ENCODE results near the gene OR8S1. TPM values are rescaled to one million over a fixed set of nuclear protein-coding genes. Genes with fewer than 3 reads are reported as not detected.

The OR8S1 gene, protein sequence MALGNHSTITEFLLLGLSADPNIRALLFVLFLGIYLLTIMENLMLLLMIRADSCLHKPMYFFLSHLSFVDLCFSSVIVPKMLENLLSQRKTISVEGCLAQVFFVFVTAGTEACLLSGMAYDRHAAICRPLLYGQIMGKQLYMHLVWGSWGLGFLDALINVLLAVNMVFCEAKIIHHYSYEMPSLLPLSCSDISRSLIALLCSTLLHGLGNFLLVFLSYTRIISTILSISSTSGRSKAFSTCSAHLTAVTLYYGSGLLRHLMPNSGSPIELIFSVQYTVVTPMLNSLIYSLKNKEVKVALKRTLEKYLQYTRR
- not detected for total RNA-seq

DNA sequence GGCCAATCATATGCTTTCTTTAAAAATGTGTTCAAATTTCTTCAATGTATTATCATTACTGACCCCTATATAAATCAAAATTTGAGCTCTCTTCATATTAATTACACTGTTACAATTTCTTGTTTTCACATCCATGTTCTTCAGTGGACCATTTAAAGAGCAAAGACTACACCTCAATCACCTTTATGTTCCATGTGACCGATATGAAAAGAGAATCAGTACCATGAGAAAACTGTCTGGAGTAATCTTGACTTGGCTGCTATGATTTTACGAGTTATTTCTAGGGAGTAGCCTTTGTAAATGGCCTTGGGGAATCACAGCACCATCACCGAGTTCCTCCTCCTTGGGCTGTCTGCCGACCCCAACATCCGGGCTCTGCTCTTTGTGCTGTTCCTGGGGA is at the start of gene OR8S1:
Gene OR8S1, plus strand, starts transcription at position 301 of the 400 bp plus-strand sequence. Its CDS starts 0 bp downstream, at position 301.
- Histone ChIP-seq H3K9me3 (no peaks in the 10 kb centered on the region), H3K27ac (no peak within 1 kb of the TSS), H3K36me3 (no peaks in the 10 kb centered on the region), H3K4me1 (no peaks in the 10 kb centered on the region), H3K4me3 (no peak within 1 kb of the TSS), H3K27me3 (peaks cover 3% of the 10 kb centered on the region)
- TF ChIP-seq EP300 (IDR thresholded peaks at IDR 0.05; ENCODE audit: low read depth), result no peak
- TF ChIP-seq POLR2A (IDR thresholded peaks at IDR 0.05), result no peak
- TF ChIP-seq POLR2AphosphoS5 (IDR thresholded peaks at IDR 0.05), result no peak
- TF ChIP-seq, protein P1, sequence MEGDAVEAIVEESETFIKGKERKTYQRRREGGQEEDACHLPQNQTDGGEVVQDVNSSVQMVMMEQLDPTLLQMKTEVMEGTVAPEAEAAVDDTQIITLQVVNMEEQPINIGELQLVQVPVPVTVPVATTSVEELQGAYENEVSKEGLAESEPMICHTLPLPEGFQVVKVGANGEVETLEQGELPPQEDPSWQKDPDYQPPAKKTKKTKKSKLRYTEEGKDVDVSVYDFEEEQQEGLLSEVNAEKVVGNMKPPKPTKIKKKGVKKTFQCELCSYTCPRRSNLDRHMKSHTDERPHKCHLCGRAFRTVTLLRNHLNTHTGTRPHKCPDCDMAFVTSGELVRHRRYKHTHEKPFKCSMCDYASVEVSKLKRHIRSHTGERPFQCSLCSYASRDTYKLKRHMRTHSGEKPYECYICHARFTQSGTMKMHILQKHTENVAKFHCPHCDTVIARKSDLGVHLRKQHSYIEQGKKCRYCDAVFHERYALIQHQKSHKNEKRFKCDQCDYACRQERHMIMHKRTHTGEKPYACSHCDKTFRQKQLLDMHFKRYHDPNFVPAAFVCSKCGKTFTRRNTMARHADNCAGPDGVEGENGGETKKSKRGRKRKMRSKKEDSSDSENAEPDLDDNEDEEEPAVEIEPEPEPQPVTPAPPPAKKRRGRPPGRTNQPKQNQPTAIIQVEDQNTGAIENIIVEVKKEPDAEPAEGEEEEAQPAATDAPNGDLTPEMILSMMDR (IDR thresholded peaks at IDR 0.05), result no peak
- no peak for DNase-seq
- whole genome bisulfite sequencing, 2 donors (ENCODE audit: low coverage in 1 of 2), result 73 to 75% methylated on average over 2 to 5 of the region's 5 CpGs
- in situ Hi-C loops (cut with MboI; ENCODE audit: low pct_ligation_motif_present in 1 of 4, low pct_unique_long_range_greater_than_20kb in 1 of 4, low sequenced_read_pairs in 3 of 4), result no loop called here
- intact Hi-C loops (cut with DNase I; ENCODE audit: low total_unique reads), result no loop called here

DNA sequence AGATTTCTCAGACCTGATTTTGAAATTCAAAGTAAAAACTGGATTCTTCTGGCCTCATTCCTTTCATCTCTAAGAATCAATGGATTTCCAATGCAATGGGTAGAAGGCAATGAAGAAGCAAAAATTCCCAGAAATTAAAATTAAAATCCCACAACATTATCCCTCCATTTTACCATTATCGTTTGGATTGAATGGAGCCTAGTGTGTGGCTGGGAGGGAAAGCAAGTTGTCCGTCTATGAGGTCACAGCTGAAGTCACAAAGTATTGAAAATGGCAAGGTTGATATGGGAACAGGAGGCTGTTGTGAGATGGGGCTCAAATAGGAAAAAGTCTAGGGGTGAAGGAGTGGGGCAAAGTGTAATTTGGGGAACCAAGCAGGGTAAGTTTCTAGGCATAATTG is 43.2 kb upstream of the OR8S1 start, which contains the start of gene C12orf54:
Gene C12orf54, plus strand, starts transcription at position 301 of the 400 bp plus-strand sequence. CDS start 799 bp downstream, outside the sequence.
- Histone ChIP-seq H3K36me3 (no peaks in the 10 kb centered on the region), H3K27me3 (no peaks in the 10 kb centered on the region), H3K4me1 (no peaks in the 10 kb centered on the region), H3K4me3 (no peak within 1 kb of the TSS), H3K9me3 (no peaks in the 10 kb centered on the region), H3K27ac (no peak within 1 kb of the TSS)
- 78 to 86% methylated on average over 2 of the region's 2 CpGs for WGBS, 2 donors (ENCODE audit: low coverage in 1 of 2)
- DNase-seq, result no peak
- in situ Hi-C loops (cut with MboI; ENCODE audit: low pct_ligation_motif_present in 1 of 4, low pct_unique_long_range_greater_than_20kb in 1 of 4, low sequenced_read_pairs in 3 of 4) (no loop called here), intact Hi-C loops (cut with DNase I; ENCODE audit: low total_unique reads) (no loop called here)
- TF ChIP-seq EP300 (IDR thresholded peaks at IDR 0.05; ENCODE audit: low read depth) (no peak), POLR2AphosphoS5 (IDR thresholded peaks at IDR 0.05) (no peak), POLR2A (IDR thresholded peaks at IDR 0.05) (no peak)
- TF ChIP-seq, protein P1 (IDR thresholded peaks at IDR 0.05), result no peak

DNA sequence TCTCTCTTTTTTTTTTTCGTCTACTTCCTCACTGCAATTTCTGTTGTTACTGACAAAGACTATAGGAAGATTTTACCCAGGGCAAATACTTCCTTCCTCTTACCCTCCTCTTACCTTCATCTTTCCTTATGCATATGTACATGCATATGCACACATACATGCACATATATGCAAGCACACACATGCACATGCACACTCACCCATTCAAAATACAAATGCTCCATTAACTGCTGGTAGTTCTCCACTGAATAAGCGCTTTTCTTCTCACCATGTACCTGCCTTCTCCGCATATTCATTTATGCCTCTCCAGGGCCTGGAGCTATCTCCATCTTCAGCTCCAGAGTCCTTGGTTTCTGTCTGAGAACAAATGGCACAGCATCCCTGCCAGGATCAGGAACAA is 42.5 kb upstream of the OR8S1 start:
- Histone ChIP-seq H3K27me3 (no peaks in the 10 kb centered on the region), H3K36me3 (no peaks in the 10 kb centered on the region), H3K9me3 (no peaks in the 10 kb centered on the region), H3K4me3 (no peak overlapping the region), H3K27ac (no peak overlapping the region), H3K4me1 (no peaks in the 10 kb centered on the region)
- WGBS, 2 donors (ENCODE audit: low coverage in 1 of 2), result 86 to 90% methylated on average over 1 to 3 of the region's 3 CpGs
- no peak for DNase-seq
- in situ Hi-C loops (cut with MboI; ENCODE audit: low pct_ligation_motif_present in 1 of 4, low pct_unique_long_range_greater_than_20kb in 1 of 4, low sequenced_read_pairs in 3 of 4), result no loop called here
- intact Hi-C loops (cut with DNase I; ENCODE audit: low total_unique reads), result no loop called here
- TF ChIP-seq, protein P1 (IDR thresholded peaks at IDR 0.05), result no peak
- TF ChIP-seq POLR2AphosphoS5 (IDR thresholded peaks at IDR 0.05), result no peak
- TF ChIP-seq POLR2A (IDR thresholded peaks at IDR 0.05), result no peak
- TF ChIP-seq EP300 (IDR thresholded peaks at IDR 0.05; ENCODE audit: low read depth), result no peak

DNA sequence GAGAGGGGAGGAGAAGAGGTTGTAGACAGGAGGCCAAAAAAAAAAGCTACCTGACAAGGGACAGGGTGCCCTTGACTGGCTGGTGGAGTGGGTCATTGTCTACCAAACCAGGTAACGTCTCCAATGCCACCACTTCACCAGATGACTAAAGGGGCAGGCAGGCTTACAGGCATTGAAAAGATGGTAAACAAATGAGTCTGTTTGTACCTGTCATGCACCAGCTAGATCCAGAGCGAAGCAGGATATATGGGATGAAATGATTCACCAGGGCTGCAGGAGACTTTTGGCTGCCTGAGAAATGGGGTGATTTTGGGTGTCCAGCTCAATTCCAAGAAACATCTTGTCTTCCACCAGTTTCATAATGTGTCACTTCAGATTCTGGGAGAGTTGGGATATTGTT is 39.2 kb upstream of the OR8S1 start:
- no peaks in the 10 kb centered on the region for H3K4me1 ChIP-seq
- H3K9me3 ChIP-seq, result no peaks in the 10 kb centered on the region
- WGBS, 2 donors (ENCODE audit: low coverage in 1 of 2), result 40 to 73% methylated on average over 1 to 2 of the region's 2 CpGs
- no peak for TF ChIP-seq POLR2AphosphoS5 (IDR thresholded peaks at IDR 0.05)
- TF ChIP-seq, protein P1 (IDR thresholded peaks at IDR 0.05), result no peak
- no peak for TF ChIP-seq EP300 (IDR thresholded peaks at IDR 0.05; ENCODE audit: low read depth)
- TF ChIP-seq POLR2A (IDR thresholded peaks at IDR 0.05), result no peak
- in situ Hi-C loops (cut with MboI; ENCODE audit: low pct_ligation_motif_present in 1 of 4, low pct_unique_long_range_greater_than_20kb in 1 of 4, low sequenced_read_pairs in 3 of 4) (no loop called here), intact Hi-C loops (cut with DNase I; ENCODE audit: low total_unique reads) (no loop called here)
- H3K4me3 ChIP-seq, result no peak overlapping the region
- no peaks in the 10 kb centered on the region for H3K27me3 ChIP-seq
- DNase-seq, result no peak
- no peak overlapping the region for H3K27ac ChIP-seq
- no peaks in the 10 kb centered on the region for H3K36me3 ChIP-seq

Data from transverse colon (tissue), 4 donors.